Fibroblast of villous mesenchyme (primary cell): ENCODE data around the gene INO80D. TPM values are rescaled to one million over a fixed set of nuclear protein-coding genes. Genes with fewer than 3 reads are reported as not detected.
"Not testable (repeated sequence)": the region's sequence is repeated elsewhere in the genome, so short reads cannot be mapped to it uniquely, and the experiment has no call there.

ENCODE experiments used
- DNase-seq: peaks from one replicate; pipeline ENCODE4 v3.0.0-alpha.2; 2010; ENCODE audit warnings: low read depth
- H3K4me3 ChIP-seq: 2 replicates; pipeline ENCODE4 v1.5.1; 2011; ENCODE audit warnings: low read depth, mild to moderate bottlenecking, low read length
- total RNA-seq: library from RNA; depleted of rRNA; stranded (reverse); fragments of >200 nt; gene quantifications from 2 replicates; pipeline ENCODE4 v1.2.3, GENCODE V29; 2012
- TF ChIP-seq, protein P1 (sequence below): IDR thresholded peaks from 2 replicates; pipeline ENCODE4 v1.5.1; 2012; ENCODE audit warnings: low read depth, mild to moderate bottlenecking, low read length; ENCODE audit not compliant: insufficient read depth

The INO80D gene
- total RNA-seq, 1 donor, result 10.4 TPM

DNA sequence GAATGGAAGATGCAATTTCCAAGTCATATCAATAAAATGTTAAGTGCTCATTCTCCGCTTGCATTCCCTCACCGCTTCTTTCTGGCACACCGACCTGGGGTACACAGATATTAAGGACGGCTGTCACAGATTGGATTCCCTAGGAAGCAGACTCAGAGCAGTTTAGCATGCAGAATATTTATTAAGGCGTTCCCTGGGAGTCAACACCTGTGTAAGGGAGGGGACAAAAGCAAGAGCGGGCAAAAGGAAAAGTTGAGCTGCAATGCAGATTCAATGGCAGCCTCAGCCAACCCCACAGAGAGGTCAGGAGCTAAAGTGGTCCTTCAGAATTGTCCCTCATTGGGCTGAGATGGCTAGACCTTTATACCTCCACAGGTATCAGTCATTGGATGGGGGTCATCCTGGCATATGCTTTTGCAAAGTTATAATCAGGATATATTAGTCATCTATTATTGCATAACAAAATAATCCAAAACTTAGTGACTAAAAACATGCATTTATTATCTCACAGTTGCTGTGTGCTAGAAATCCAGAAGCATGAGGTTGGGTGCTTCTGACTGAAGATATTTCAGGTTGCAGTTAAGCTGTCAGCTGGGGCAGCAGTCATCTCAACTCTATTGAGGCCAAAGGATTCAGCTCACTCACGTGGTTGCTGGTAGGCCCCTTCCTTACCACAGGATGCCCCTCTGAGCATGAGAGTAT lies 27.0 kb upstream of the INO80D start:
- TF ChIP-seq, protein P1, sequence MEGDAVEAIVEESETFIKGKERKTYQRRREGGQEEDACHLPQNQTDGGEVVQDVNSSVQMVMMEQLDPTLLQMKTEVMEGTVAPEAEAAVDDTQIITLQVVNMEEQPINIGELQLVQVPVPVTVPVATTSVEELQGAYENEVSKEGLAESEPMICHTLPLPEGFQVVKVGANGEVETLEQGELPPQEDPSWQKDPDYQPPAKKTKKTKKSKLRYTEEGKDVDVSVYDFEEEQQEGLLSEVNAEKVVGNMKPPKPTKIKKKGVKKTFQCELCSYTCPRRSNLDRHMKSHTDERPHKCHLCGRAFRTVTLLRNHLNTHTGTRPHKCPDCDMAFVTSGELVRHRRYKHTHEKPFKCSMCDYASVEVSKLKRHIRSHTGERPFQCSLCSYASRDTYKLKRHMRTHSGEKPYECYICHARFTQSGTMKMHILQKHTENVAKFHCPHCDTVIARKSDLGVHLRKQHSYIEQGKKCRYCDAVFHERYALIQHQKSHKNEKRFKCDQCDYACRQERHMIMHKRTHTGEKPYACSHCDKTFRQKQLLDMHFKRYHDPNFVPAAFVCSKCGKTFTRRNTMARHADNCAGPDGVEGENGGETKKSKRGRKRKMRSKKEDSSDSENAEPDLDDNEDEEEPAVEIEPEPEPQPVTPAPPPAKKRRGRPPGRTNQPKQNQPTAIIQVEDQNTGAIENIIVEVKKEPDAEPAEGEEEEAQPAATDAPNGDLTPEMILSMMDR, result no peak
- peak; percentile 29 for DNase-seq
- H3K4me3 ChIP-seq, result no peak overlapping the region

DNA sequence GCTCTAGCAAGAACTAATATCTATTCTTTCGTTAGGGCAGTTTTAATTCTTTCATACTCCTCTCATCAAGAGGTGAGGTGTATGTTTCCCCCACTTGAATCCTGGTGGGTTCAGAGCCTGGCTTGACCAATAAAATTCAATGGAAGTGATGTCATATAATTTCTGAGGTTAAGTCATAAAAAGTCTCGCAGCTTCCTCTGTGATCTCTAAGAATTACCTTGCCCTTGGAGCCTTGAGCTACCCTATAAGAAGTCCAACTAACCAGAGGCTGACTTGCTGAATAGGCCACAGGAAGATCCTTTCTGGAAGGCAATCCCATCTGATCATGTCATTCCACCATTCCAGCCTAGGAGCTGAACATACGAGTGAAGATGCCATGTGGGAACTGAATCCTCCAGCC lies 26.1 kb upstream of the INO80D start:
- no peak overlapping the region for H3K4me3 ChIP-seq
- TF ChIP-seq, protein P1, result no peak
- DNase-seq, result no peak

DNA sequence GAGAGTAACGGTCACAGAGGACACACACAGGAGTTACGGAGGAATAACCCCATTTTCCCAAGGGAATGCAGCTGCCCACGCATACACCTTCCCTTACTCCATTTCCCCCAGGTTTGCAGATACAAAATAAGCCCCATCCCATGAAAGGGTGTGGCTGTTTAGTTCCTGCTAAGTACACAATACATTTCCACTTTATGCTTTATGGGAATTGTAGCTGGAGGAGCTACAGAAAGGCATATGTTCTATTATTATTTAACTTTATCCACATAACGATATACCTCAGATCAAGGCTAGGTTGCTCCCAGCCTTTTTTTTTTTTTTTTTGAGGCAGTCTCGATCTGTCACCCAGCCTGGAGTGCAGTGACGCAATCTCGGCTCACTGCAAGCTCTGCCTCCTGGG lies 22.7 kb upstream of the INO80D start:
- TF ChIP-seq, protein P1, result no peak
- no peak overlapping the region for H3K4me3 ChIP-seq
- DNase-seq, result no peak

DNA sequence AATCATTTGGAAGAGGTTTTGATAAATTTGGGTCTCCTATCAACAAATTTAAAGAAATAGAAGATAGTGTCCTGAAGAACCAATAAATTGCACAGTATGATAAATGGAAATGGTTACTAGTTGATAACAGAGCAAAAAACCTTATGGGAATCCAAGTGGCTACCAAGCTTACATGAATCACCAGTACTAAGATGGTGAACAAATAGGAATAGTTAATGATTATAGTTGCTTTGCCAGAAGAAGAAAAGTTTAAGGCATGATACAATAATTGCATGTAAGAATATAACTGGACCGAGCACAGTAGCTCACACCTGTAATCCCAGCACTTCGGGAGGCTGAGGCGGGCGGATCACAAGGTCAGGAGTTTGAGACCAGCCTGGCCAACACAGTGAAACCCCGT lies 19.6 kb upstream of the INO80D start:
- TF ChIP-seq, protein P1, result no peak
- no peak overlapping the region for H3K4me3 ChIP-seq

DNA sequence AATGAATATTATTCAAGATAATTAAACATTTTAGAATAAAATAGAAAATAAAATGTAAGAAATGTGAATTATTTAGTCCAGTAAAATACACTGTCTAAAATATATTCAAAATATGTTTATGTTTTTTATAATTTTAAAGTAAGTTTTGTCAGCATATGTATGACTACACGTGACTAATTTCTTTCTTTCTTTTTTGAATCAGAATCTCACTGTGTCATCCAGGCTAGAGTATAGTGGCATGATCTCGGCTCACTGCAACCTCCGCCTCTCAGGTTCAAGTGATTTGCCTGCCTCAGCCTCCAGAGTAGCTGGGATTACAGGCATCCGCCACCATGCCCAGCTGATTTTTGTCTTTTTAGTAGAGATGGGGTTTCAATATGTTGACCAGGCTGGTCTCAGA lies 19.1 kb upstream of the INO80D start:
- DNase-seq, result no peak
- TF ChIP-seq, protein P1, result no peak
- H3K4me3 ChIP-seq, result no peak overlapping the region

More for the DNA sequence above, 19.6 kb upstream of the INO80D start:
- no peak for DNase-seq

DNA sequence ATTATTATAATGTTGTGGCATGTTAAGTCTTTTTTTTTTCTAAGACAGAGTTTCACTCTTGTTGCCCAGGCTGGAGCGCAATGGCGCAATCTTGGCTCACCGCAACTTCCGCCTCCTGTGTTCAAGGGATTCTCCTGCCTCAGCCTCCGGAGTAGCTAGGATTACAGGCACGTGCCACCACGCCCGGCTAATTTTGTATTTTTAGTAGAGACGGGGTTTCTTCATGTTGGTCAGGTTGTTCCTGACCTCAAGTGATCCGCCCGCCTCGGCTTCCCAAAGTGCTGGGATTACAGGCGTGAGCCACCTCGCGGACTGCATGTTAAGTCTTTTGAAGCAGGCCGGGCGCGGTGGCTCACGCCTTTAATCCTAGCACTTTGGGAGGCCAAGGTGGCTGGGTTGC lies 12.9 kb upstream of the INO80D start:
- not testable (repeated sequence) for H3K4me3 ChIP-seq

DNA sequence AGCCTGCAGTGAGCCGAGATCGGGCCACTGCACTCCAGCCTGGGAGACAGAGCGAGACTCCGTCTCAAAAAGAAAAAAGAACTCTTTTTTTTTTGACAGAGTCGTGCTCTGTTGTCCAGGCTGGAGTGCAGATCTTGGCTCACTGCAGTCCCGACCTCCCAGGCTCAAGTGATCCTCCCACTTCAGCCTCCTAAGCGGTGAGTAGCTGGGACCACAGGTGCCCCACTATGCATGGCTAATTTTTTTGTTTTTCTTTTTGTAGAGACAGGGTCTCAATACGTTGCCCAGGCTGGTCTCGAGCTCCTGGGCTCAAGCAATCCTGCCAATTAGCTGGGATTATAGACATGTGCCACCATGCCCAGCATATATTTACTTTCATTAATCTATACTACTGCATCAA lies 12.5 kb upstream of the INO80D start:
- H3K4me3 ChIP-seq, result no peak overlapping the region
- DNase-seq, result no peak
- TF ChIP-seq, protein P1, result no peak

More for the DNA sequence above, 12.9 kb upstream of the INO80D start:
- not testable (repeated sequence) for DNase-seq
